Stimulated activated CD8-positive, alpha-beta memory T cell treated with anti-CD3 and anti-CD28 coated beads, Interleukin-7, amount 100 ng/mL, for 48 hours (primary cell): ENCODE results near the gene CAMSAP3.

Experiments used
- DNase-seq, 2 donors: peaks; one replicate each; pipeline ENCODE4 v3.0.0-alpha.2; 2020; ENCODE audit warnings: low read depth in 1 of 2; ENCODE audit errors: extremely low read depth in 1 of 2

The CAMSAP3 gene

DNA sequence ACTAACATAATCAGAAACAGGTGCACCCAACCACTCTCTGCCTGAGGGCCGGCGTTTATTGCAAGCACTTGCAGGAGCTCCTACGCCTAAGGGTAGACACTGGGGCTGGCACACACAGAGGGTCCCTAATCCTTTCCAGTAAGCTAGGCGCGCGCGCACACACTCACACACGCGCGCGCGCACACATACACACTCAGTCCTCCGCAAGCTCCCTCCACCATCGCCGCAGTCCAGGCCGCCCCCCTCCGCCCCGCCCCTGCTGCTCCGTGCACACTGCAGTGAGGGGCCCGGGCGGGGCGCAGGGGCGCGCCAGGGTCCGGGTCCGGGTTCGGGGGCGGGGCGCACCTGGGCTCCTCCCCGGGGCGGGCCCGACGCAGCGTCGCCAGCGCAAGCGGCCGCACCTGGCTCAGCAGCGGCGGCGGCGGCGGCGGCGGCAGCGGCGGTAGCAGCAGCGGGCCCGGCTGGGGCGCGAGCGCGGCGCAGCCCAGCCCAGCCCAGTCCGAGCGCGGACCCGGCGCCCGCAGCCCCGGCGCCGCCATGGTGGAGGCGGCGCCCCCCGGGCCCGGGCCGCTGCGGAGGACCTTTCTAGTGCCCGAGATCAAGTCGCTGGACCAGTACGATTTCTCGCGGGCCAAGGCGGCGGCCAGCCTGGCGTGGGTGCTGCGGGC lies at the start of gene CAMSAP3:
CAMSAP3 (plus strand) TSS at position 398 of the 668 bp plus-strand sequence; CDS start at position 538, 140 bp downstream.
- DNase-seq, result no peak

DNA sequence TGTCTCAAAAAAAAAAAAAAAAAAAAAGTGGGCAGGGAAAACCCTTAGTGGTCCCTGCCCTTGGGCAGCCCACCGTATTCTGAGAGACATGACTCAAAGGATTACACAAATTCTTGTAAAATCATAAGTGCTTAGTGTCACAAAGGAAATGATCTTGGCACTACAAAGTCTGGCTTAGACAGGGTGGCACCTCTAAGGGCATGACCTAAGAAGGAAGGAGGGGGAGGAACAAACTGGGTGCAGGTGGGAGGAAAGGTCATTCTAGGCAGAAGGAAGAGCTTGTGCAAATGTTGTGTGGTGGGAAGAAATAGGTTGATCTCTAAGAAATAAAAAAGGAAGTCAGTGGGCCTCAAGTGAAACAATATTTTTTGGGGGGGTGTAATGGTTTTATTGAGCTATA lies 49.8 kb upstream of the CAMSAP3 start:
- no peak for DNase-seq

- DNase-seq, result no peak
Observed at GRCh38 chr19:7547159-7547558, 48.5 kb upstream of the CAMSAP3 start.

GRCh38 chr19:7549429-7550148 lies 46.1 kb upstream of the CAMSAP3 start:
- DNase-seq, result no peak

DNA sequence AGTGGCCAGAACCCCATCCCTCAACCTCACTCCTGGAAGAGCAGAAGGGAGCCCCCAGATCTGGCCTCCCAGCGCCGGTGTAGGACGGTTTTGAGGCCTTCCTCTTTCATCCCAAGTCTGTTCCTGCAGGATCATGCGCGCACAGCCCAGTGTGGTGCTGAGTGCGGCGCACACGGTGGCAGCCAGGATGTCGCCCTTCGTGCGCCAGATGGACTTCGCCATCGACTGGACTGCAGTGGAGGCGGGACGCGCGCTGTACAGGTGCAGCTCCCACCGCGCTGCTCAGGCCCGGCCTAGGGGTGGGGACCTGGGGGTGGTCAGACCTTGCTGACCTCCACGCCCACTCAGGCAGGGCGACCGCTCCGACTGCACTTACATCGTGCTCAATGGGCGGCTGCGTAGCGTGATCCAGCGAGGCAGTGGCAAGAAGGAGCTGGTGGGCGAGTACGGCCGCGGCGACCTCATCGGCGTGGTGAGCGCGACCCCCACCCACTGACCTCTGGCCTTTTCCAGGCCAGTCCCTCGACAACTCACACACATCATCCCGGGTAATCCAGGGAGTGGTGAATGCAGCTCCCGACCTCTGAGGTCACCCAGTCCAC lies 45.4 kb upstream of the CAMSAP3 start:
- DNase-seq, result no peak

DNA sequence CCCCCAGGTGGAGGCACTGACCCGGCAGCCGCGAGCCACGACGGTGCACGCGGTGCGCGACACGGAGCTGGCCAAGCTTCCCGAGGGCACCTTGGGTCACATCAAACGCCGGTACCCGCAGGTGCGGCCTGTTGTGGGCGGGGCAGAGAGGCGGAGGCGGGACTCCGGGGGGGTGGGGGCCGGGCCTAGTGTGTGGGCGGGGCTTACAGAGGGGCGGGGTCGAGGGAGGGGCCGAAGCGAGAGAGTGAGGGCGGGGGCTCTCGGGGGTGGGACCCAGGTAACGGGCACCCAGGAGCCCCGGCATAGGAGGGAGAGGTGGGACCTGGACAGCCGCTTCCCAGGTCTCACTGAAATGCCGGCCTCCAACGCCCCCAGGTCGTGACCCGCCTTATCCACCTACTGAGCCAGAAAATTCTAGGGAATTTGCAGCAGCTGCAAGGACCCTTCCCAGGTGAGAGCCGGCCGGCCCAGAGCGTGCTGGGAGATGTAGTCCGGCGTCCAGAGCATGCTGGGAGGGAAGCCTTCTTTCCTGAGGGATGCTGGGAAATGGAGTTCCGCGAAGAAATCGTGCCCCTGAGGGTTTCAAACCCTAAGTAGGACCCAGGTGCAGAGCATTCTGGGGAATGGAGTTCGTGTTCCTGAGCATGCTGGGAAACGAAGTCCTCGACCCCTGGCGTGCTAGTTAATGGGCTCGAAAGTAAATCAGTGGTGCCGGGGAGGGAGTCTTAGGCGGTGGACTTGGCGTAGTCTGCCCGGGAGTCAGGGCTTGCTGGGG lies 44.5 kb upstream of the CAMSAP3 start:
- DNase-seq, result peak in 1 of 2 donors; percentile 41

- DNase-seq, result no peak
Observed at GRCh38 chr19:7552781-7553180, 42.9 kb upstream of the CAMSAP3 start.

- no peak for DNase-seq
Observed at GRCh38 chr19:7554565-7554964, 41.1 kb upstream of the CAMSAP3 start.

GRCh38 chr19:7554990-7555864 lies 40.4 kb upstream of the CAMSAP3 start:
- DNase-seq, result no peak

DNA sequence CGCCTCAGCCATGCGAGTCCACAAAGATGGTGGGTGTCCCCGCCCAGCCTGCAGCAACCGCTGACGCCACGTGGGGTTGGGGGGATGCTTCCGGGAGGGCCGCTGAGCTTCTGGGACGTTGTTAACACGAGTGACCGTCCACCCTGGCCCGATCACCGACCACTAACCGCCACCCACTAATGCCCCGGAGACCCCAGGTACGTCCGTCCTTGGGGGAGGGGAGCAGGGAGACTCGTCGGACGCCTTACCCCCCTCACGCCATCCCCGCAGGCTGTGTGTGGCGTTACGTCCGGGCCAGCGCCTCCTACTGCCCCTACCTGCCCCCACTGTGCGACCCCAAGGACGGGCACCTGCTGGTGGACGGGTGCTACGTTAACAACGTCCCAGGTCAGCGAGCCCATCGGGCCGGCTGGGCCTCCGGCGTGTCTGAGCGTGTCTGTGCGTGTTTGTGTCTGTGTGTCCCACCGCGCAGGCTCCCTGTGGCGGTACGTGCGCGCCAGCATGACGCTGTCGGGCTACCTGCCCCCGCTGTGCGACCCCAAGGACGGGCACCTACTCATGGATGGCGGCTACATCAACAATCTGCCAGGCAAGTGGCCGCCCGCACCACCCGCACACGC lies 38.9 kb upstream of the CAMSAP3 start:
- no peak for DNase-seq

GRCh38 chr19:7558667-7559066 lies 37.0 kb upstream of the CAMSAP3 start:
- no peak for DNase-seq

DNA sequence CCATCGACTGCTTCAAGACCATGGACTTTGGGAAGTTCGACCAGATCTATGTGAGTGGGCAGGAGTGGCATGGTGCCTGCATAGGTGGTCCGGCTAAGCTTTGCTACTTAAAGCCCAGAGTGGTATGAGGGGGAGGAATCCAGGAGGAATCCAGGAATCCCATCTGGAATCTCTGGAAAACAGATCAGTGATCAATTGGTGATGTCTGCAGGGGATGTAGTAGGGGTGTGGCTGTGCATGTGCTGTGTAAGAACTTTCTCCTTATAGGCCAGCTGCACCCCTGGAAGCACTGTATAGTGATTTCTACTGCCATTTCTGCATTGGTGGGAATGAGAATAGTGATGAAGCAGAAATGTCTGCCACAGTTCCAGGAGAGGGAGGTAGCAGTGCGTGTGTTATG lies 36.6 kb upstream of the CAMSAP3 start:
- DNase-seq, result no peak

GRCh38 chr19:7560255-7560654 lies 35.4 kb upstream of the CAMSAP3 start:
- no peak for DNase-seq

GRCh38 chr19:7561325-7561724 lies 34.3 kb upstream of the CAMSAP3 start:
- no peak for DNase-seq

GRCh38 chr19:7562646-7563393 lies 32.8 kb upstream of the CAMSAP3 start:
- DNase-seq, result no peak

GRCh38 chr19:7564866-7565265 lies 30.8 kb upstream of the CAMSAP3 start:
- DNase-seq, result no peak

GRCh38 chr19:7565332-7565731 lies 30.3 kb upstream of the CAMSAP3 start:
- no peak for DNase-seq

- DNase-seq, result no peak
Observed at GRCh38 chr19:7570761-7571160, 24.9 kb upstream of the CAMSAP3 start.

DNA sequence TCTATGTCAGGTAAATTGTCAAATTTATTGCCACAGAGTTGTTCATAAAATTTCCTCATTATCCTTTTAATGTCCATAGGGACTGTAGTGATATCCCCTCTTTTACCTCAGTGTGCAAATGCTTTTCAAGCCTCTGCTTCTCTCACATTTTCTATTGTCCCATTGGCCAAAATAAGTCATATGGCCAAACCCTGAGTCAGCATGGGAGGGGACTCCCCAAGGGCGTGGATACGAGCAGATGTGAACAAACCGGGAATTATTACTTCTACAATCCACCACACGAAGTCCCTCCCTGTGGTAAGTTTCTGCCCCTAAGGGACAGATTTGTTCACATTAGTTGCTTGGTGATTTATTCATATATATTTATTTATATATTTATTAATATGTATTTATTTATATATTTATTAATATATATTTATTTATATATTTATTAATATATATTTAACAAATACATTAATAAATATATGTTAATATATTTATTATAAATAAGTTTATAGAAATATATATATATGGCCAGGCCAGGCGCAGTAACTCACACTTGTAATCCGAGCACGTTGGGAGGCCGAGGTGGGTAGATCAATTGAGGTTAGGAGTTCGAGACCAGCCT lies 20.1 kb upstream of the CAMSAP3 start:
- DNase-seq, result no peak
